Epithelial cell of proximal tubule (primary cell): Measurements from ENCODE around the gene SESN3. TPM values are rescaled to one million over a fixed set of nuclear protein-coding genes. Genes with fewer than 3 reads are reported as not detected.

Experiments used
- DNase-seq: peaks from one replicate; pipeline ENCODE4 v3.0.0-alpha.2; 2011; ENCODE audit warnings: low read depth
- H3K4me3 ChIP-seq: 2 replicates; pipeline ENCODE4 v1.5.1; 2011; ENCODE audit warnings: low read depth, mild to moderate bottlenecking, low read length
- total RNA-seq: library from RNA; depleted of rRNA; stranded (reverse); fragments of >200 nt; gene quantifications from 2 replicates; pipeline ENCODE4 v1.2.3, GENCODE V29; 2015
- TF ChIP-seq, protein P1 (sequence below): conservative IDR thresholded peaks from 2 replicates; pipeline ENCODE4 v1.5.1; 2012; ENCODE audit warnings: low read depth, mild to moderate bottlenecking, low read length

Gene SESN3
- total RNA-seq, 1 donor from 2014 or later, result 4.9 TPM

- no peak overlapping the region for H3K4me3 ChIP-seq
- TF ChIP-seq, protein P1, sequence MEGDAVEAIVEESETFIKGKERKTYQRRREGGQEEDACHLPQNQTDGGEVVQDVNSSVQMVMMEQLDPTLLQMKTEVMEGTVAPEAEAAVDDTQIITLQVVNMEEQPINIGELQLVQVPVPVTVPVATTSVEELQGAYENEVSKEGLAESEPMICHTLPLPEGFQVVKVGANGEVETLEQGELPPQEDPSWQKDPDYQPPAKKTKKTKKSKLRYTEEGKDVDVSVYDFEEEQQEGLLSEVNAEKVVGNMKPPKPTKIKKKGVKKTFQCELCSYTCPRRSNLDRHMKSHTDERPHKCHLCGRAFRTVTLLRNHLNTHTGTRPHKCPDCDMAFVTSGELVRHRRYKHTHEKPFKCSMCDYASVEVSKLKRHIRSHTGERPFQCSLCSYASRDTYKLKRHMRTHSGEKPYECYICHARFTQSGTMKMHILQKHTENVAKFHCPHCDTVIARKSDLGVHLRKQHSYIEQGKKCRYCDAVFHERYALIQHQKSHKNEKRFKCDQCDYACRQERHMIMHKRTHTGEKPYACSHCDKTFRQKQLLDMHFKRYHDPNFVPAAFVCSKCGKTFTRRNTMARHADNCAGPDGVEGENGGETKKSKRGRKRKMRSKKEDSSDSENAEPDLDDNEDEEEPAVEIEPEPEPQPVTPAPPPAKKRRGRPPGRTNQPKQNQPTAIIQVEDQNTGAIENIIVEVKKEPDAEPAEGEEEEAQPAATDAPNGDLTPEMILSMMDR, result no peak
- no peak for DNase-seq
Measured at GRCh38 chr11:95242845-95243605, 12.0 kb upstream of the SESN3 start.

- TF ChIP-seq, protein P1, result no peak
- no peak for DNase-seq
- H3K4me3 ChIP-seq, result peak overlapping the region; percentile 25
Measured at GRCh38 chr11:95242091-95242844, 11.3 kb upstream of the SESN3 start.

DNA sequence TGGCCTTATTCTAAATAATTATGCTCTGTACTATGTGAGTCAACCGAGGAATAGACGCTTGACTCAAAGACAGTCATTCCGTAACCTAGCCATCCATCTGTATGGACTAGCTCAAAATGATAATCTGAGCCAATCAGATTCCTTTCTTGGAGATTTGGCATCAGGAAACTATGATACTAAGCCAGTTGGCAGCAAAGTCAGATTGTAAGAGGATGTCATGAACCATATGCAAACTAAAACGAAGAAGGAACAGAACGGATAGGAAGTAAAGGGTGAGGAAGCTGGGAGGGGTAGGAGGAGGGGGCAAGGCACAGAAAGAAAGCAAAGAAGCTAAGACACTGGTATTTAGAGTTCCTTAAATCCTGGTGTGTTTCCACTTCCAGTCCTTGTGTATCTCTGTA is 10.7 kb upstream of the SESN3 start:
- DNase-seq, result no peak
- TF ChIP-seq, protein P1, result no peak
- peak overlapping the region; percentile 25 for H3K4me3 ChIP-seq

DNA sequence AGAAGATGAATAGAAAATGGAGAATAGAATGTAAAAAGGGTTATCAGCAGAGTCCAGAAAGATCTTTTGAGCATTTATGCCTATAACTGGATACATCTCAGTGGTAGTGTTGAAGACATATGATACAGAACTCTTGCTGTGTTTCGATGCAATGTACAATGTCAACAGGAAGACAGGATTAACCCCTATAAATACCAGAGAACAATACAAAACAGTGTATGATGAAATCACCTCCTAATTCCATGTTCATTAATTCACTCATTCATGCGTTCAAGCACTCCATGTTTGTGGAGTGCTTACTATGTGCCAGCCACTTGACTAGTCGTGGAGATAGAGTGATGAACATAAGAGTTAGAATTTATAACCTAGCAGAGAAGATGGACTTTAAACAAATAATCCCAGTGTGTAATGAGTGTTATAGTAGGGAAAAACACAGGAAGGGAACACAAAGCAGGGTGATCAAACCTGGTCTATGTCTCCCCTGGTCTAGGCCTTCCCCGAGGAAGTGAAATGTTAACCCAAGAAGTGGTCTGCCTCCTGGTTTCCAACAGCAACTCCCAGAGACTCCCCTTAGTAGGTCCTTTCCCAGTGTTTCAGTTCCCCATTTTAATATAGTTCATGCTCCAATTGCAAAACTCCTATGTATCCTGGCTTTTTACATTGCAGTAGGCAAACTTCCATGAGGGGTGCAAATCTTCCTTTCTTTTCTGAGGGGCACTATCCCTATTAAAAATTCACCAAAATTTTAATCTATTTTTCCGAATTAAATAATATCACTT is 9.1 kb upstream of the SESN3 start:
- H3K4me3 ChIP-seq, result no peak overlapping the region
- TF ChIP-seq, protein P1, result no peak
- no peak for DNase-seq

DNA sequence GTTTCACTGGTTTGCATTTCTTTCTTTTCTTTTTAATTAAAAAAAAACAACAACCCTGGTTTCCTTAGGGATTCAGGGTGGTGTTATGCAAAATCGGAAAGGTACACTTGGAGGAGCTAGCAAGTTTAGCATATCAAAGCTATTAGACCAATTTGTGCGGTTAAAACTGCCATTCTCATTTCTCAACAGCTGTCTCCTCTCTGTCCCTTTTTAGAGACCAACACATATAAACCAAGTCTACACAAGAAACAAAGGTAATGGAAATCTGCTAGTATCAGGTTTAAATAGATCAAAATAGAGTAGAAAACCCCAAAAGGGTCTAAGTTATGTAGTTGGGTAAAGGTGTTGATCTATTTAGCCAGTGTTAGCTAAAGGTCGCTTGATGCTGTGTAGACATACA is 1.7 kb upstream of the SESN3 start:
- DNase-seq, result no peak
- peak overlapping the region; percentile 55 for H3K4me3 ChIP-seq
- TF ChIP-seq, protein P1, result no peak

DNA sequence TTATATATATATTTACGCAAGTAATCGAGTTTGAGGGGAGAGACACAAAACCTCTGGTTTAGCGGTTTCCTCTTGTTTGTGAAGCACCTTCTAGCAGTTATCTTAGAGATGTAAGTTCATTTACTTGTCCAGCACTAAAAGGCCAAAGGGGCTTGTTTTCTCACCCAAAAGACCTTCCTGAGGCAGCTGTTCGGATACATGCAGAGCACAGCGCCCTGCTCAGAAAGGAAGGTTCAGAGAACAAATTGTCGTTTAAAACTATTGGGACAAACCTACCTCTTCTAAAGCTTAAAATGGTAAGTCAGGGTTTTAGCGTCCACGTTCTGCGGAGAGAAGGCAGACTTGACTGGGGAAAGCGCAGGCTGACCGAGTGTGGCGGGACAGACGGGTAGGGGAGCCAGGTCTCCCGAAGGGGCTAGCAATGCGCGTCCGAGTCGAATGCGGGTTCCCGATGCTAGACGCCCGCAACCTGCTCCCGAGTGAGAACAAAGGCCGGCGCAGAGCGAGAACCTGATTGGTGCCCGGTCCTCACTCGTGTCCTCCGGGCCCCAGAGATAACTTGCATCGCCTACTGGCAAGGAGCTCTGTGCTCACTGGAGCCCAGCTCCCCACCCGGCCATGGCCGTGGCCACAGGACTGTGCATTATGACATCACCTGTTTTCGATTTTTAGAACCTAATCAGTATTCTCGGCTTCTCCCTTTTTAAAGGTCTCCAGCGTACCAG is 1.0 kb upstream of the SESN3 start:
- no peak for DNase-seq
- H3K4me3 ChIP-seq, result peak overlapping the region; percentile 55
- TF ChIP-seq, protein P1, result no peak
